ENCODE measurements around the gene SH3RF2.
"Not testable (repeated sequence)": the region's sequence is repeated elsewhere in the genome, so short reads cannot be mapped to it uniquely, and the experiment has no call there.

The SH3RF2 gene

DNA sequence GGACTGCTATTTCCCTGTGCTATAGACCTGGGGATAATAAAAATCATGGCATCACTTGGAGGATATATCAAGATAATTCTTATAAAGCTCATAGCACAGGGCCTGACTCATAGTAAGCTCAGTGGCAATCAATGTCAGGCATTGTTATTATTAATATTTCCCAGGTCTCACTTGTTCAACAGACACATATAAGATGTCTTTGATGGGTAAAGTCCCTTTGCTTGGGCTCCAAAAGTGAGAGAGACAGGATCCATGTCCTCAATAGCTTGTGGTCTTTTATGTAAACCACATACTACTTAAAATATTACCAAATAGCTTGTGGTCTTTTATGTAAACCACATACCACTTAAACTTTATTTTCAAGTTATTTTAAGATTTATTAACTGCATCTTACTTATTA, 11.2 kb downstream of the SH3RF2 start:
- no peak for DNase-seq (ENCODE audit: low read depth in 2 of 2, low spot score in 1 of 2)

DNA sequence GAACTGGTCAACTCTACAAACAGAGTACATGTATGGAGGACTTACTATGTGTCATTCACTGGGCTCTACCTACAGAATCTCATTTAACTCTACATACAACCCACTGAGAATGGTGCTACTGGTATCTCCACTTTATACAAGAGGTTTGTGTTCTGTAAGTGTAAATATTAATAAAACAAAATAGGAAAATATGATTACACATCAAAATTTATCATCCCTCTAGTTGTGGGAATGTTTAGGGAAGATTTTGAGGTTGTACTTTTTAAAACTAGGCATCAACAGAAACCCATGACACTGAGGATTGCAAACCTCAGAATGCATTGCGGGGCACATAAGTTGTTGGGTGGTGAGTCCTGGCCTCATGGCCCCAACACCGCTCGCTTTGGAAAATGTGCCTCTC, 11.7 kb downstream of the SH3RF2 start:
- DNase-seq (ENCODE audit: low read depth in 2 of 2, low spot score in 1 of 2), result no peak

DNA sequence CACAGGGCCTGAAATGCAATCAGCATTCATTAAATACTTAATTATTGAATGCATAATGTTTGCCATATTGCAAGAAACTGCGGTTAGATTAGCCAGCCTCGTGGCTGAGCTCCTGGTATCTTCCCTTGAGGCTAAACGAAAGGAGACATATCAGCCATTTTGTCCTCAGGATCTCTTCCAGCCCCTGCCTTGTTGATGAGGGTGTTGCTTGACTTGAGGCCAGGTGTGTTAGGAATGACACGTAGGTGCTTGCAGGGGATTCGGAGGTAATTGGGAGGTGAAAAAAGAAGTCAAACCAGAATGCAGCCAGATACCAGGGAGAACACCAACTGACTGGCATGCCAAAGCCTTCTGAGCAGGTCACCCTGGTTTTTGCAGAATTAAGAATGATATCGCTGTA, 12.5 kb downstream of the SH3RF2 start:
- no peak for DNase-seq (ENCODE audit: low read depth in 2 of 2, low spot score in 1 of 2)

DNA sequence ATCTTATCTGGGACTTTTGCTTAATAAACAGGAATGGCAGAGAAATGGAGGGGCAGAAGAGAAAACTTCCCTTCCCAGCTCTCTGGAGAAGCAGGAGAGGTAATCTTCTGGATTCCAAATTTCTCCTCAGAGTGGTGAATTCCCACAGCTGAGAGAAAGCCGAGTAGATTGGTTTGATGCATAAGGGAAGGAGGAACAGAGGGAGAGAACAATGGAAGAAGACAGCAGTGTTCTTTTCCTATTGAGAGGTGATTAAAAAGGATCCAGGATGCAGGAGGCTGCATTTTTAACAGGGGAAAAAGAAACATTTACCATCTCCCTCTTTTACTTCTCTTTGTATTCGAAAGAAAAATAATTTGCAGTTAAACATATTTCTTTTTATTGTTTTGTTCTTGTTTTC, 13.1 kb downstream of the SH3RF2 start:
- DNase-seq (ENCODE audit: low read depth in 2 of 2, low spot score in 1 of 2), result no peak

- no peak for DNase-seq (ENCODE audit: low read depth in 2 of 2, low spot score in 1 of 2)
These were observed 14.7 kb downstream of the SH3RF2 start for GRCh38 chr5:145951071-145951470.

DNA sequence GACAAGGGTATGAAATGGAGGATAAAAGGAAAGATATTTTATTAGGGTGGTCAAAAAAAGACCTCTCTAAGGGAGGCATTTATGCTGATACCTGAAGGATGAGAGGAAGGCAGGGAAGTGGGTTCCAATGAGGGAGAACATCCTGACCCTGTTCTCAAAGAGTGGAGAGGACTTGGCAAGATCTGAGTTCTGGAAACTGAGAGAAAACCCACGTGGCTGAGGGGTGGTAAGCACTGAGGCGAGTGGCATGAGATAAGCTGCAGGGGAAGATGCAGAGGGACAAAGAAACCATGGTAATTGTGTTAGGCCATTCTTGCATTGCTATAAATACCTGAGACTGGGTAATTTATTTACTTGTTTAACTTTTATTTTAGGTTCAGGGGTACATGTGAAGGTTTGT, 16.8 kb downstream of the SH3RF2 start:
- no peak for DNase-seq (ENCODE audit: low read depth in 2 of 2, low spot score in 1 of 2)

- DNase-seq (ENCODE audit: low read depth in 2 of 2, low spot score in 1 of 2), result not testable (repeated sequence)
These were observed 17.8 kb downstream of the SH3RF2 start for GRCh38 chr5:145954140-145954539.

DNA sequence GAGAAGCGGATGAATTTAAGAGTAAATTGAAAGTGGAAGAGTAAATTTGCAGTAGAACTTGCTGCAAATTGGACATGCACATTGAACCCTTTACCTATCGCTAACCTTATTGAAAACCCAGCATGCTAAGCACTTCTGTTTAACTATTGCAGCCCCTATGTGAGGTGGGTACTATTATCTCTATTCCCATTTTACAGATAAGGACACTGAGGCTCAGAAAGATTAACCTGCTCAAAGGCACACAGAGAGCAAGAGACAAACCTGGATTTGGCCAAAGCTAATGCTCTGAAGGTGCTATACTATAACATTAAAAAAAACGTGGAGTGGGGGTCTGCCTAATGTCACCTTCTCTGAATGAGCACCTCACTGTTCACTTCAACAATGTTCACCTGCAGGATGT, 21.0 kb downstream of the SH3RF2 start:
- DNase-seq (ENCODE audit: low read depth in 2 of 2, low spot score in 1 of 2), result no peak

- no peak for DNase-seq (ENCODE audit: low read depth in 2 of 2, low spot score in 1 of 2)
These were observed 22.1 kb downstream of the SH3RF2 start for GRCh38 chr5:145958436-145958835.

DNA sequence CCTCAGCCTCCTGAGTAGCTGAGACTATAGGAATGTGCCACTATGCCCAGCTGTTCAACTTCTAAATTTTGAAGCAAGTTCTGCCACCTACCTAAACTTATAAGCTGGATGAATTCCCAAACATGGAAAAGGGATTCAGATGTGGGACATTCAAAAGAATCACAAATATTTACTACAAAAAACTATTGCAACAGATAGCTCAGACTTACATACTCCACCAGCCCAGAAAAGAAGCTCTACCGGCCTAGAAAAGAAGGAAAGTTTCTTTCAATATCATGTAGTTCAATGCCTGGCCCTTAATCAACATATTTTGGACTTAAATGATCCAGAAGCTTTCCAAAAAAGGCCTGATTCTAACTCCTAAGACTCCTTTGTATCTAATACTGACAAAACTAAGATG, 23.8 kb downstream of the SH3RF2 start:
- no peak for DNase-seq (ENCODE audit: low read depth in 2 of 2, low spot score in 1 of 2)

DNA sequence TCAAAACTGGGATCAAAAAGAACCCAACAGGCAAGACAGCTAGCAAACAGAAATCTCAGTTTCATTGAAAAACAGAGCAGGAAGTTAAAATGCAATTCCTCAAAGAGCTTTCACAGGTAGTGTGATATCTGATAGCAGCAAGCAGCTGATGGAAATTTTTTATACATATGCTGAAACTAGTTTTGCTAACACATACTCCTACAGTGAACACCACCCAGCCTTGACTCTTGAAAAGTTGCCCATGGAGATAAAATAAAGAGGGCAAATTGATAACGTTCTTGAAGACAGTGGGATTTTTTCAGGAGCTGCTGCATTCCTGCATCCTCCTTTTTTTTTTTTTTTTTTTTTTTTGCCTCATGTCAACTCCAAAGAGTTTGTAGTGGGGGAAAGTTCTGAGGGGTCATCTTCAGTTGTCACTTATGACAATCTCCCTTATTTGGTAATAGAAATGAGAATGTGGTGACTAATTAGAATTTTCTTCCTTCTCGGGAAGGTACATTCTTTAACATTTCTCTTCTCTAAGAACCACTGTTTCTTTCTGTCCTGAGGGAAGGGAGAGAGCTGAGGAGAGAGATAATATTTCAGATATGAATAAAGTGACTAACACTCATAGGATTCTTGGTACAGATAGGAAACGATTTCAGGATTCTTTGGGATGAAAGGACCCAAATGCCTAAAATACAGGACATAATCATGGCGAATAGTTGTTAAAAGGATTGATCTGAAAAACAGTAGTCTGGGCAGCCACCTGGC, 24.6 kb downstream of the SH3RF2 start:
- DNase-seq (ENCODE audit: low read depth in 2 of 2, low spot score in 1 of 2), result no peak

- no peak for DNase-seq (ENCODE audit: low read depth in 2 of 2, low spot score in 1 of 2)
These were observed 25.6 kb downstream of the SH3RF2 start for GRCh38 chr5:145962001-145962400.

DNA sequence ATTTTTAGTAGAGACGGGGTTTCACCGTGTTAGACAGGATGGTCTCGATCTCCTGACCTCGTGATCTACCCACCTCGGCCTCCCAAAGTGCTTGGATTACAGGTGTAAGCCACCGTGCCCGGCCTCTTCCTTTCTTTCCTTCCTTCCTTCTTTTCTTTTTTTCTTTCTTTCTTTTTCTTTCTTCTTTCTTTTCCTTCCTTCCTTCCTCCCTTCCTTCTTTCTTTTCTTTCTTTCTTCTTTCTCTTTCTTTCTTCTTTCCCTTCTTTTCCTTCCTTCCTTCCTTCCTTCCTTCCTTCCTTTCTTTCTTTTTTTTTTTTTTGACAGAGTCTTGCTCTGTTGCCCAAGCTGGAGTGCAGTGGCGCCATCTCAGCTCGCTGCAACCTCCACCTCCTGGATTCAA, 27.6 kb downstream of the SH3RF2 start:
- not testable (repeated sequence) for DNase-seq (ENCODE audit: low read depth in 2 of 2, low spot score in 1 of 2)

GRCh38 chr5:145965804-145966203, 29.4 kb downstream of the SH3RF2 start:
- DNase-seq (ENCODE audit: low read depth in 2 of 2, low spot score in 1 of 2), result no peak

GRCh38 chr5:145967296-145967695, 30.9 kb downstream of the SH3RF2 start:
- no peak for DNase-seq (ENCODE audit: low read depth in 2 of 2, low spot score in 1 of 2)

DNA sequence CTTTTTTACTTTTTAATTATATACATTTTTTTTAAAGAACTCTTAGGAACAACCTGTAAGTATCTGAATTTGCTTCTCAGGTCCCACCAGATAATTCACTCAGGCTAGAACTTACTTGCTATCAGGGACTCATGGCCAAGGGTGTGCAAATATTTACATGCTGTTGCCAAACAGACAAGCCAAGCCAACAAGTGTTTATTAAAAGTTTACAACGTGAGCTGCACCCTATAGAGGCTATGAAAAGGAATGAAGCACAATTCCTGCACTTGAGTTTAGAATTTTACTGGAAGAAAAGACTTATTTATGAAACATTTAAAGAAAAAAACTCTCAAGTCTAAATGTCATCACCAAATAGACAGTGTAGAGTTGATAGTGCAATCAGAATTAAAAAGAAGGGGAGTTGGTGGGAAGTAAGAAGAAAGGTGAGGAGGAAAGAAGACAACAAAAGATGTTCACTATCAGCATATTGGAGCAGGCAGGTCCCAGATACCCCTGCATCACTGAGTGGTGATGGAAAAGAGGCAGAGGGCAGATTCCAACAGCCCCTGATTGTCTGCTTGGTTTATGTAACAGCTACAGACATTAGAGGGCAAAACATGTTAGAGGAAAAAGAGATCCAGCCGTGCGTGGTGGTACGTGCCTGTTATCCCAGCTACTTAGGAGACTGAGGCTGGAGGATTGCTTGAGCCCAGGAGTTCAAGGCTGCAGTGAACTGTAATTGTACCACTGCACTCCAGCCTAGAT, 32.8 kb downstream of the SH3RF2 start:
- no peak for DNase-seq (ENCODE audit: low read depth in 2 of 2, low spot score in 1 of 2)

GRCh38 chr5:145969714-145970092, 33.3 kb downstream of the SH3RF2 start:
- no peak for DNase-seq (ENCODE audit: low read depth in 2 of 2, low spot score in 1 of 2)

DNA sequence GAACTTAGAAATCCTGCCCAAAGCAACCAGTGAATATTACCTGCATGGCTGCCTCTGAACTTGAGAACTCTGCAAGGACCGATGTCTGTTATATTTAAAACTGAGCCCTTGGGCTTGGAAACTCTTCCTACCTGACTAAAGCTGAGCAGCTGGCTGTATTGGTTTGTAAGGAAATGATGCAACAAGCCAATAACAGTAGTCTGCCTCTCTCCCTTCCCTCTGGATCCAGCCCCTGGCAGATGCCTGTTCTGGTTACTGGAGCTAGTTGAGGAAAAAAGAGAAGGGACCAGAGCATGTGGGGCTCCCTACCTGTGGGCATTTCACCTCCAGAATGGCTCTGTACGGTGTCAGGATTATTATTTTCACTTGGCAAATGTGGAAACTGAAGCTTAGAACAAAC, 34.7 kb downstream of the SH3RF2 start:
- no peak for DNase-seq (ENCODE audit: low read depth in 2 of 2, low spot score in 1 of 2)

- no peak for DNase-seq (ENCODE audit: low read depth in 2 of 2, low spot score in 1 of 2)
These were observed 35.3 kb downstream of the SH3RF2 start for GRCh38 chr5:145971701-145972100.

DNA sequence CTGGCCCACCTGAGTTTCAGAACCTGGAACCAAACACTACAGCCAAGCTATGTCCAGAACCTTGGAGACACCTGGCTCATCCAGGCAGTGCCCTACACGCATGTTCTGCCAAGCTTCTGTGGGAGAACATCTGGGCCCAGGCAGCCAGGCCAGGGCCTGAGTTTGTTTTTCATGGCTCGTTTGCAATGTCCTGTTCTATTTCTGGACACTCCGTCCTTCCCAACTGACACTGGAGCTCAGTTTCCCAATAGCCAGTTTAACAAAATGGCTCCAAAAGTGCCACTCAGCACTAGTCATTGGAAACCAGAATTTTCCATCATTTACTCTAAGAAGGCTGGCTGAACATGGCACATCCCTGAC, 38.6 kb downstream of the SH3RF2 start:
- DNase-seq (ENCODE audit: low read depth in 2 of 2, low spot score in 1 of 2), result no peak

DNA sequence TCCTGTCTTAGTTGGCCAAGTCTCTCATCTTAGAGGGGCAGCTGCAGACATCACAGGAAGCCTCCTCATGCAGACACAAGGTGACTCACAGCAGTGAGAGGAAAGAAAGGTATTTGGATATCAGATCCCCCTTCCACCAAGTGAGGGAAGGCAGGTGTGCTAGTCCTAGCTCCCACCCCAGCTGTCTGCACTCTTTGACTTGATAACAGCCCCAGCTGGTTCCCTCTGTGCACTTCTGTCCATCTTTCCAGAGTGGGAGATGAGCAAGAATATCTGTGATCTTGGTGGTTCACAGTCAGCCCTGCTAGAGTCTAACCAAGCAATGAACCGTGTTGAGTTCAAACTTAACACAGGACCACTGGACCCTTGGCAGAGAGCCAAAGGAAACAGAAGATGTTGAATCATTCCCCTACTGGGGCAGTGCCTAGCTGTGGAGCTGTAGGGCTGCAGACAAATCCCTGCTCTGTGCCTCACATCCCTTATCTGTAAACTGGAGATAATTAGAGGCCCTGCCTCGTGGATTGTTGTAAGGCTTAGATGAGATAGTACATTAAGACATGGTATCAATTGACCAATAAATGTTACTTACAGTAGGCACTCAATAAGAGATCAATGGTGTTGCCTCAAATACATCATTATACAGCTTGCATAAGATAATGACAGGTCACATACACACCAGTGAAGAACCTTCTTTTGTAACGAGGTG, 39.1 kb downstream of the SH3RF2 start:
- DNase-seq (ENCODE audit: low read depth in 2 of 2, low spot score in 1 of 2), result no peak

- no peak for DNase-seq (ENCODE audit: low read depth in 2 of 2, low spot score in 1 of 2)
These were observed 40.2 kb downstream of the SH3RF2 start for GRCh38 chr5:145976431-145977155.
